Activated CD8-positive, alpha-beta T cell treated with anti-CD3 and anti-CD28 coated beads, Interleukin-2, amount 10 ng/mL, durations not matched to agents 7 days and 5 days (primary cell): Measurements from ENCODE around the gene NR2F1. TPM values are rescaled to one million over a fixed set of nuclear protein-coding genes. Genes with fewer than 3 reads are reported as not detected.

Source experiments
- ATAC-seq: fragments of 150-1000 bp; cut with Tn5 transposase; one replicate; pipeline ENCODE4 v1.10.0; 2021; ENCODE audit warnings: moderate library complexity
- CTCF ChIA-PET: fragments of 350-600 bp; sonication (Branson Sonifier 250); formaldehyde crosslinking; loops from one replicate; lab custom pipeline; 2021; ENCODE audit warnings: antibody characterized with exemption; lab: Charles Lee
- POLR2A ChIA-PET: fragments of 350-600 bp; sonication (Branson Sonifier 250); formaldehyde crosslinking; loops from one replicate; lab custom pipeline; 2021; ENCODE audit warnings: antibody characterized with exemption; lab: Charles Lee
- DNase-seq: peaks from one replicate; pipeline ENCODE4 v3.0.0-alpha.2; 2020
- H3K27ac Mint-ChIP-seq: one replicate; pipeline ENCODE4 v1.8.0; 2021; ENCODE audit warnings: mild to moderate bottlenecking, mixed read lengths
- H3K27me3 Mint-ChIP-seq: one replicate; pipeline ENCODE4 v1.8.0; 2021; ENCODE audit warnings: low read depth, mixed read lengths
- H3K36me3 Mint-ChIP-seq: one replicate; pipeline ENCODE4 v1.8.0; 2021; ENCODE audit warnings: low read depth, mixed read lengths
- H3K4me1 Mint-ChIP-seq: one replicate; pipeline ENCODE4 v1.8.0; 2021; ENCODE audit warnings: low read depth, mixed read lengths
- H3K4me3 Mint-ChIP-seq: one replicate; pipeline ENCODE4 v1.8.0; 2021; ENCODE audit warnings: mild to moderate bottlenecking, mixed read lengths
- H3K9me3 Mint-ChIP-seq: one replicate; pipeline ENCODE4 v1.8.0; 2022; ENCODE audit warnings: mixed read lengths; ENCODE audit not compliant: insufficient read depth
- total RNA-seq, 2 experiments: library from RNA; stranded (reverse); gene quantifications; one replicate each; pipeline ENCODE4 v1.2.3, GENCODE V29; 2021

Gene NR2F1
- total RNA-seq, 2 experiments from 2014 or later: not detected

DNA sequence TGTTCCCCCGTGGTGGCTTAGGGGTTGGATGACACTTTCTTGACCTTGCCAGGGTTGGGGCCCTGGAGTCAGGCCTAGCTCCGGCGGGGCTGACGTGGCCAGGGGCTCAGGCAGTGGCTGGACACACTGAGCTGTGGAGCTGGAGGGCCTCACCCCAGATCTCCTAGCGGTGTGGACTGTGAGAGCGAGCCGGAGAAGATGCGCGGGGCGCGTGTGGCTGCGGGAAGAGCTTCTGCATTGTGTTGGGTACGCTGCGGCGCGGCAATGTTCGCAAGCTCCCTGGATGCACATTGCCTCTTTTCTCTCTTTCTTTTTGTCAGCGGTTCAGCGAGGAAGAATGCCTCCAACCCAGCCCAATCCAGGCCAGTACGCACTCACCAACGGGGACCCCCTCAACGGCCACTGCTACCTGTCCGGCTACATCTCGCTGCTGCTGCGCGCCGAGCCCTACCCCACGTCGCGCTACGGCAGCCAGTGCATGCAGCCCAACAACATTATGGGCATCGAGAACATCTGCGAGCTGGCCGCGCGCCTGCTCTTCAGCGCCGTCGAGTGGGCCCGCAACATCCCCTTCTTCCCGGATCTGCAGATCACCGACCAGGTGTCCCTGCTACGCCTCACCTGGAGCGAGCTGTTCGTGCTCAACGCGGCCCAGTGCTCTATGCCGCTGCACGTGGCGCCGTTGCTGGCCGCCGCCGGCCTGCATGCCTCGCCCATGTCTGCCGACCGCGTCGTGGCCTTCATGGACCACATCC, 4.8 kb downstream of the NR2F1 start:
- H3K27me3 Mint-ChIP-seq: peaks cover 67% of the 10 kb centered on the region
- CTCF ChIA-PET: no interaction called here
- DNase-seq: no peak
- H3K36me3 Mint-ChIP-seq: peaks cover 13% of the 10 kb centered on the region
- H3K4me3 Mint-ChIP-seq: peak overlapping the region; percentile 38
- peak overlapping the region; percentile 66 for H3K27ac Mint-ChIP-seq
- peaks cover 21% of the 10 kb centered on the region for H3K4me1 Mint-ChIP-seq
- ATAC-seq: no peak
- peaks cover 6% of the 10 kb centered on the region for H3K9me3 Mint-ChIP-seq
- POLR2A ChIA-PET: no interaction called here

DNA sequence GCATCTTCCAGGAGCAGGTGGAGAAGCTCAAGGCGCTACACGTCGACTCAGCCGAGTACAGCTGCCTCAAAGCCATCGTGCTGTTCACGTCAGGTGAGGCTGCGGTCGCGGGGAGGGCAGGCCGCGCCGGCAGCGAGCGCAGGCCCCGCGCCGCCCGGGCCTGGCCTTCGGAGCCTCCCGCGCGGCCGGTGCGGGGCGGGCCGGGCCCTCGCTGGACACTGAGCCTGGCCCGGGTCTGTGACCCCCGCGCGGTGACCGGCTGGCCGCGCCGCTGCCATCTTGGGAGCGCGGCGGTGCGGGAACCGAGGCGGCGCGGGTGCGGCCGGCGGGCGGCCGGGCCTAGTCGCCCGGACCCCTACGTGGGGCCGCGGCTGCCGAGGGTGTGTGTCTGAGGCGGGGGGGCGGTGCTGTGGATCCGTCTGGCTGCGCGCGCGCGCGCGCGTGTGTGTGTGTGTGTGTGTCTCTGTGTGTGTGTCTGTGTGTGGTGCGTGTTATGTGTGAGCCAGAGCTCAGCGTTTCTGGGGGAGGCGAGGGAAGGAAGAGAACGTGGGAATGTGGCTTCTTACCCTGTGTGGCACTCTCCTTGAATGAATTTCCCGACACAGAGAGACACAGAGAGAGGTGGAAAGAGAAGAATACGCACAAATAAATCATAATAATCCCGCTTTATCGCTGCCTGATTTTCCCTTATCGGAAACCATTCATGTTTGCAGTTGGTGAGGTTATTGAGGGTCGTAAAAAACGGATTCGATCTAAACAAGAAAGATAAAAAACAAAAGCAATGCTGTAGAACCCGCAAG, 5.5 kb downstream of the NR2F1 start:
- POLR2A ChIA-PET: no interaction called here
- Mint-ChIP-seq H3K4me3 (peak overlapping the region; percentile 22), H3K9me3 (peaks cover 6% of the 10 kb centered on the region), H3K4me1 (peaks cover 20% of the 10 kb centered on the region), H3K36me3 (peaks cover 15% of the 10 kb centered on the region), H3K27me3 (peaks cover 73% of the 10 kb centered on the region), H3K27ac (peak overlapping the region; percentile 35)
- ATAC-seq (no peak), DNase-seq (no peak)
- CTCF ChIA-PET: no interaction called here

DNA sequence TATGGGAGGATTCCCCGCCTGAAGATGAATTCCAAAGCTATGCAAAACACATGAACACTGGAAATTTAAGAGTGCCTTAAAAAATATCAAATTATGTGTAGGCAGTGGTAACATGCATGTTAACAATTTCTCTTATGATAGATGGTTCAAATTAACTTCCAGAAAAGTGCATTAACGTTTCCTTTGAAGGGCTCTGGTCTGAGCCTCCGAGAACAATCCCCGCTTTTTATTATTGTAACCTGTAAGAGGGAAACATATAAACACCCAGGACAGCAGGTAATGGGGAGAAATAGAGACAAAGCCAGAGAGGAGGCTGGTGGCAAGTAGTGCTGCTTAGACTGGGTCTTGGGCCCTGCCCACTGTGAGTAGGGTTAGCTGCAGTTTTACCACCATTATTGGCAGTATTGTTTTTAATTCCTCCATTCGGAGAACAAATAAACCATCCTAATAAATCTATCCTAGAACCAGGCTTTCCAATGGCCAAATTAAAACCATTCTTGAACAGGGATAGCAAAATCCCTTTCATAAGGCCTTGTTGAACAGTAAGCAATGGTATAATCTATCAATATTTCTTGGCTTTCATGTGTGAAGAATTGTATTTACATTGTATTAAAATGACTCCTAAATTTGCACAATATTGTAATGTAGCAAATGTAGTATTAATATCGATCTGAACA, 6.3 kb downstream of the NR2F1 start:
- Mint-ChIP-seq H3K4me1 (peaks cover 18% of the 10 kb centered on the region), H3K27me3 (peaks cover 76% of the 10 kb centered on the region), H3K27ac (peak overlapping the region; percentile 35), H3K4me3 (peak overlapping the region; percentile 20), H3K36me3 (peaks cover 18% of the 10 kb centered on the region), H3K9me3 (peaks cover 6% of the 10 kb centered on the region)
- ChIA-PET CTCF (interaction anchor here (0.9 kb wide), 1 partner anchor 18 kb away, joined by 3 read pairs; no protein-coding TSS in a partner anchor), POLR2A (no interaction called here)
- DNase-seq (no peak), ATAC-seq (no peak)

DNA sequence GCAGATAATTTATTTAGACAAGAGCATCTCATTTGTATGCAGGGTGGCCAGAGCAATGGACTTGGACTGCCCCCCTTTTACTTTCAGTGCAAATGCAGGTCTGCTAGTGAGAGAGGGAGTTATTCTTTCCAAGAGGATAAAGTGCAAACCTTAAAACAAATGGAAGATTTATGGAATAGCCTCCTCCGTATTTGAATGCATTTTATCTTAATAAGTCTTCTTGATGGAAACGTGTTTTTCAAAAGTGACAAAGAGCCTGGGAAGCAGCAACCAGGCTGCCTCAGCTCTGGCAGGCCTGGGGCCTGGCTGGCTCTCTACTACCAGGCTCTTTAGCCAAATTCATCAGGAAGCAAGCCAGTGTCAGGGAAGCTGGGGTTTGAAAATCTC, 6.8 kb downstream of the NR2F1 start:
- ChIA-PET CTCF (interaction anchor here (0.9 kb wide), 1 partner anchor 18 kb away, joined by 3 read pairs; no protein-coding TSS in a partner anchor), POLR2A (no interaction called here)
- DNase-seq (no peak), ATAC-seq (no peak)
- Mint-ChIP-seq H3K36me3 (peaks cover 18% of the 10 kb centered on the region), H3K27me3 (peaks cover 79% of the 10 kb centered on the region), H3K9me3 (peaks cover 6% of the 10 kb centered on the region), H3K27ac (no peak overlapping the region), H3K4me3 (no peak overlapping the region), H3K4me1 (peaks cover 18% of the 10 kb centered on the region)

DNA sequence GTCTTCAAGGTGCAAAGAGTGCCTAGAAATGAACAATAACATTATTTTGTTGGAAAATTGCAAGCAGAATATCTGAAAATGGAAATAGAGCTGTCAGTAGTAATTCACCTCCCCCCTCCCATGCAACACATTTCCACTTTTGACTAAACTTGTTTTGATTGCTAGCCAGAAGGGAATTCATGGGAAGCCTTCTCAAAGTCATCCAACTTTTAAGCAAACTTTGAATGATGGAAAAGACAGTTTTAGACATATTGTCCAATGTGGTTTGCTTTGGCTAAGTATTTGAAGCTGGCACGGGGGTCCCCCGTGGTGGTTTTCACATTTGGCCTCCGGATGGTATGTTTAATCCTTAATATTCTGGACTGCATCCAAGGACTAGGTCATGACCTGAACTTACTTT, 7.5 kb downstream of the NR2F1 start:
- POLR2A ChIA-PET: no interaction called here

DNA sequence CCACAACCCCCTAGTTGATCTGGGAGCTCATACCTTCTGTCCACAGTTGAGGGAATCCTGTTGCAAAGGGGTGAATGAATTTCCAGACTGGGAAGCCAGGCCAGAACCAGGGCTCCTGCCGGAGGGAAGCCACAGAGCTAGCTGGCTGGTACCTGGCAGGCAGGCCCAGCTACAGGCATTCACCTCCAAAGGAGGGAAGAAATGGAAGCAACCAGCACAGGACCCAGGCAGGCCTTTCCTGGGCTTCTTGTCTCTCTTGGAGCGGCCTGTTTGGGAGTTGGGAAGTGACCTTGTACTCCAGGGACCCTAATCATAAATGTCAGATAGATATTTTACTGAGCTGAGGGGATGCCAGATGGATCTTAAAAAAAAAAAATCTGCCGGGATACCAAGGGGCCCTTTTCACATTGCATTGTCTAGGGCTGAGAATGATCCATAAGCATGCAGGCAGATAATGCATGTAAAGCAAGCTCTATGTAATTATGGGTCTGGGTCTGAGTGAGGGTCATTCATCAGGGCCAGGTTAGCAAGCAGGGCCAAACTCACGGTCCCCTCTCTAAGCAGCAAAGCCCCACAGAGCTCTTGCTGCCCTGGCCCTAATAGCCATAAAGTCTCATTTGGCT, 8.4 kb downstream of the NR2F1 start:
- Mint-ChIP-seq H3K27ac (no peak overlapping the region), H3K9me3 (peaks cover 11% of the 10 kb centered on the region), H3K36me3 (peaks cover 26% of the 10 kb centered on the region), H3K4me1 (peaks cover 15% of the 10 kb centered on the region), H3K27me3 (peaks cover 83% of the 10 kb centered on the region), H3K4me3 (no peak overlapping the region)
- ATAC-seq (no peak), DNase-seq (no peak)
- POLR2A ChIA-PET: no interaction called here
- CTCF ChIA-PET: interaction anchor here (1.3 kb wide), 1 partner anchor 16 kb away, joined by 4 read pairs; no protein-coding TSS in a partner anchor

More for the DNA sequence above, 7.5 kb downstream of the NR2F1 start:
- Mint-ChIP-seq H3K9me3 (peaks cover 6% of the 10 kb centered on the region), H3K27ac (no peak overlapping the region), H3K36me3 (peaks cover 23% of the 10 kb centered on the region), H3K4me3 (no peak overlapping the region), H3K4me1 (peaks cover 20% of the 10 kb centered on the region), H3K27me3 (peaks cover 83% of the 10 kb centered on the region)
- DNase-seq (no peak), ATAC-seq (no peak)
- CTCF ChIA-PET: no interaction called here

DNA sequence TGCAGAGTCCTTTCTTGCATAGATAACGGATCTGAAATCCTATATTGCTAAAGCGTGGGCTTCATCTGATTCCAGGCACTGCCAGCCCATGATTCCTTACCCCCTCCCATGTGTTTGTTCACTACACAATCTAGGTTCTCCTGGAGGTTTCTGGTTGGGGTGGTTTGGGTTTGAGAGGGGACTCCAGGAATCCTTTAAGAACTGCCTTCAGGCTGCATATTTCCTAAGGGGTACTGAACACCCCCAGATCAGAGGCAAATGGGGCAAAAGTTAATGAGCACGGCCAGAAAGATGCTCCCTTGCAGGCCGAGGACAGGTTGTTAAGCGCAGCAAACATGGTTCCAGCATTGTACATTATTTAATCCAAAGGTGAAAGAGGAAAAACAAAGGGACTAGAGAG, 9.9 kb downstream of the NR2F1 start:
- ATAC-seq (no peak), DNase-seq (no peak)
- CTCF ChIA-PET: no interaction called here
- H3K4me1 Mint-ChIP-seq: peaks cover 10% of the 10 kb centered on the region
- H3K36me3 Mint-ChIP-seq: peaks cover 20% of the 10 kb centered on the region
- peaks cover 82% of the 10 kb centered on the region for H3K27me3 Mint-ChIP-seq
- no peak overlapping the region for H3K27ac Mint-ChIP-seq
- H3K9me3 Mint-ChIP-seq: peaks cover 5% of the 10 kb centered on the region
- no peak overlapping the region for H3K4me3 Mint-ChIP-seq
- POLR2A ChIA-PET: no interaction called here

DNA sequence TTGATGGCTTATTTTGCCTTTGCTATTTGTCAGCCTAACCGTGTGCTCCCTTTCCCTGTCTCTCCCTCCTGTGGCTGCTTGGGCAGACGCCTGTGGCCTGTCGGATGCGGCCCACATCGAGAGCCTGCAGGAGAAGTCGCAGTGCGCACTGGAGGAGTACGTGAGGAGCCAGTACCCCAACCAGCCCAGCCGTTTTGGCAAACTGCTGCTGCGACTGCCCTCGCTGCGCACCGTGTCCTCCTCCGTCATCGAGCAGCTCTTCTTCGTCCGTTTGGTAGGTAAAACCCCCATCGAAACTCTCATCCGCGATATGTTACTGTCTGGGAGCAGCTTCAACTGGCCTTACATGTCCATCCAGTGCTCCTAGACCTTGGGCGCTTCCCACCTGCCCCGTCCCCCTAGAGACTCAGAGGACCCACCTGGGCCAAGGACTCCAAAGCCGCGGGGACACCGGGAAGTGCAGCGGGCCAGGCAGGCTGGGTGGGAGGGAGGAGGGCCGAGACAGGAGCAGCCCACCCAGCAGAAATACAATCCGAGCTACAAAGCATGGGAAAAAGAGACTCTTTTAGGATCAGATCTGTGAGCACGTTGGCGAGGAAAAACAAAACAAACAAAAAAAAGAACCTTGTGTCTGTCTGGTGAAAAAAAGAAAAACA, 10.6 kb downstream of the NR2F1 start:
- H3K9me3 Mint-ChIP-seq: peaks cover 5% of the 10 kb centered on the region
- peaks cover 18% of the 10 kb centered on the region for H3K36me3 Mint-ChIP-seq
- H3K4me1 Mint-ChIP-seq: peaks cover 6% of the 10 kb centered on the region
- ChIA-PET CTCF (no interaction called here), POLR2A (no interaction called here)
- no peak overlapping the region for H3K27ac Mint-ChIP-seq
- ATAC-seq: no peak
- no peak for DNase-seq
- peaks cover 80% of the 10 kb centered on the region for H3K27me3 Mint-ChIP-seq
- no peak overlapping the region for H3K4me3 Mint-ChIP-seq

DNA sequence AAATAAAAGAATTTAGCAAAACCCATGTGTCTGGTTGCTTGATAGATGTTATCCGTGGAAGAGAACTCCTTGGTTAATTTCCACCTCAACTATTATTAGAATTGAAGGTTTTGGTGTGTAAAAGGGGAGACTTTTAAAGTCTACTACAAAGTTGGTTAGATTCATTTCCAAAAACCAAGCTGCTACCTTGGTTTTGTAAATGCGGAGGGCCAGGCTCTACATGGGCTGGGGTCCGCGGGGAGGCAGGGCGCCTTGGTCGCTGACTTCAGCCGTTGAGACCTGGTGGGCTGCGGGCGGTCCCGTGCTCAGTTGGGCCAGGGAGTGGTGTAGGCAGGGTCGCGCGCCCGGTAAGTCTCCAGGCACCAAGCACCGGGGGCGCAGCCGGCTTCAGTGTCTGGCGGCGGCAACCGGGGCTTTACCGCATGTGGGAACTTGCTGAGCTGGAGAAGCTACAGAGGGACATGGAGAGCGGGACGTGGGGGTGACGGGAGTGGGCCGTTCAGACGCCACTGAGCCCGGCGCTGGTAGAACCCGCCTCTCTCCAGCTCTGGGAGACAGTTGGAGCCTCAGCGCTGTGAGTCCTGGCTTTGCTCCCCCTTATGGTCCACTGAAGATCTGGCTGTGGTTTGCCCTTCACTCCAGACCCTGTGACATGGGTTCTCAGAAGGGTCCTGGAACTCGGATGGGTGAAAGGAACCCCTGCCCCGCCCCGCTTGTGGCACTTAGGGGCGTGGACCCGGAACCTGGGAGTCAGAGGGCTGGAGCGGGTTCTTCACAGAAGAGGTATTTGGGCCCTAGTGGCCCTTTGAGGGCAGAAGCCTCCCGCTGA, 11.8 kb downstream of the NR2F1 start:
- ATAC-seq (no peak), DNase-seq (no peak)
- Mint-ChIP-seq H3K27ac (no peak overlapping the region), H3K27me3 (peaks cover 68% of the 10 kb centered on the region), H3K9me3 (peaks cover 5% of the 10 kb centered on the region), H3K4me1 (peaks cover 4% of the 10 kb centered on the region), H3K4me3 (no peak overlapping the region), H3K36me3 (peaks cover 13% of the 10 kb centered on the region)
- CTCF ChIA-PET: interaction anchor here (1.2 kb wide), 1 partner anchor 9 kb away, joined by 6 read pairs; no protein-coding TSS in a partner anchor
- POLR2A ChIA-PET: no interaction called here

DNA sequence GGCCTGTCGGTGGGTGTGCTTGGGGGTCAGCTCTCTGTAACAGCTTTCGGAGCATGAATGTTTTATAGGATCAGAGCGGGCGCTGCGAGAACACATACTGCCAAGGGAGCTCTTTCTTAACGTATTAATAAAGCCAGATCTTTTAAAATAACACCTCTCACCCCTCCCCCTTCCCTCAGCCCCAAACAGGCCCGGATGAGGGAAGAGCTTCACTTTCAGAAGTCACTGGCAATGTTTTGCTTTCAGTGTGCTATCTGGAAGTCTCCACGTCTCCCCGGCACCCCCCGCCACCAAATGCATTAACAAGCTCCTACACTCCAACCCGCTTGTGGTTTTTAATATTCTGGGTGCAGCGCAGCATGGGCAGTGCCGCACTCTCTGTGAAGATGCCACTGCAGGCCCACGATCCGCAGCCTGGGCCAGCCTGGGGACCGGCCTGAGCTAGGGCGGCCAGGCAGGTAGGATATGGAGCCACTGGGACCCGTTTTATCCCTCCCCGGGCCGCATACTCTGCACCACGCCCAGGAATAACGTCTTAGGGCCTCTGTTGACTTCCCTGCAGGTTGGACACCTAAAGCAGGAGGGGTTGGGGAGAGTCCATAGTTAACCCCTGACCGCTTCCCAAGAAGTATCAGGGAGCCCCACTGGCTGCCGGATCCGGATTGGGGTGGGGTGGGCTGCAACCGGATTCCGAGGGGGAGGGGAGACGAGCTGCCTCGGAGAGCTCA, 12.6 kb downstream of the NR2F1 start:
- H3K9me3 Mint-ChIP-seq: peaks cover 5% of the 10 kb centered on the region
- no peak overlapping the region for H3K27ac Mint-ChIP-seq
- ChIA-PET POLR2A (no interaction called here), CTCF (interaction anchor here (1.1 to 1.2 kb wide), 2 partner anchors 10 to 206 kb away, joined by 3 to 6 read pairs; no protein-coding TSS in a partner anchor)
- H3K4me3 Mint-ChIP-seq: peak overlapping the region; percentile 4
- peaks cover 4% of the 10 kb centered on the region for H3K4me1 Mint-ChIP-seq
- peaks cover 13% of the 10 kb centered on the region for H3K36me3 Mint-ChIP-seq
- H3K27me3 Mint-ChIP-seq: peaks cover 60% of the 10 kb centered on the region
- no peak for DNase-seq
- ATAC-seq: no peak
